Subcutaneous abdominal adipose tissue (tissue), 5 donors: Measurements from ENCODE around the gene GPR50.
A peak's percentile ranks its signal among the peaks of the same experiment; 100 is the strongest.

Experiments
- H3K27ac ChIP-seq: one replicate; pipeline ENCODE4 v1.7.0; 2013; ENCODE audit warnings: low read depth, mild to moderate bottlenecking, inconsistent platforms, low read length, moderate library complexity
- H3K27me3 ChIP-seq, 5 donors: one replicate each; pipeline ENCODE4 v1.7.0; 2013; ENCODE audit warnings: low read length in 5 of 5, inconsistent platforms in 1 of 5; ENCODE audit not compliant: control insufficient read depth in 5 of 5, insufficient read depth in 4 of 5
- H3K36me3 ChIP-seq, 5 donors: one replicate each; pipeline ENCODE4 v1.7.0; 2013; ENCODE audit warnings: low read length in 5 of 5; ENCODE audit not compliant: control insufficient read depth in 5 of 5, insufficient read depth in 5 of 5
- H3K4me1 ChIP-seq, 5 donors: one replicate each; pipeline ENCODE4 v1.7.0; 2013; ENCODE audit warnings: low read length in 5 of 5, mild to moderate bottlenecking in 3 of 5, moderate library complexity in 1 of 5; ENCODE audit not compliant: control insufficient read depth in 5 of 5, insufficient read depth in 5 of 5
- H3K4me3 ChIP-seq, 5 donors: one replicate each; pipeline ENCODE4 v1.7.0; 2013; ENCODE audit warnings: low read length in 5 of 5, low read depth in 1 of 5
- H3K9ac ChIP-seq, 5 donors: one replicate each; pipeline ENCODE4 v1.7.0; 2013; ENCODE audit warnings: low read length in 5 of 5, mild to moderate bottlenecking in 4 of 5, moderate library complexity in 3 of 5
- H3K9me3 ChIP-seq, 5 donors: one replicate each; pipeline ENCODE4 v1.7.0; 2013; ENCODE audit warnings: low read length in 5 of 5; ENCODE audit not compliant: control insufficient read depth in 5 of 5
- donor health status: healthy.
- donor health status: healthy.
- donor health status: healthy.
- donor health status: healthy.
- donor health status: healthy.

GPR50 gene

GRCh38 chrX:151174581-151175282 lies 1.7 kb upstream of the GPR50 start:
- Histone ChIP-seq H3K4me3 (peak overlapping the region in 1 of 5 donors; percentile 3), H3K36me3 (no peaks in the 10 kb centered on the region), H3K9me3 (peaks cover 0 to 14% (median 0%) of the 10 kb centered on the region in 5 donors), H3K27me3 (peaks cover 16 to 43% (median 21%) of the 10 kb centered on the region in 5 donors), H3K9ac (no peak overlapping the region), H3K4me1 (peaks cover 0 to 24% (median 4%) of the 10 kb centered on the region in 5 donors), H3K27ac (no peak overlapping the region)

- Histone ChIP-seq H3K4me1 (peaks cover 0 to 24% (median 4%) of the 10 kb centered on the region in 5 donors), H3K36me3 (no peaks in the 10 kb centered on the region), H3K27me3 (peaks cover 20 to 44% (median 26%) of the 10 kb centered on the region in 5 donors), H3K9ac (no peak overlapping the region), H3K9me3 (peaks cover 0 to 14% (median under 1%) of the 10 kb centered on the region in 5 donors), H3K27ac (no peak overlapping the region), H3K4me3 (peak overlapping the region in 1 of 5 donors; percentile 13)
Measured at GRCh38 chrX:151175283-151176062, 911 bp upstream of the GPR50 start.

- Histone ChIP-seq H3K27ac (no peak overlapping the region), H3K36me3 (no peaks in the 10 kb centered on the region), H3K4me1 (peaks cover 0 to 24% (median 4%) of the 10 kb centered on the region in 5 donors), H3K9ac (no peak overlapping the region), H3K4me3 (peak overlapping the region in 3 of 5 donors; percentile 2 to 41 (median 23)), H3K27me3 (peaks cover 28 to 50% (median 37%) of the 10 kb centered on the region in 5 donors), H3K9me3 (peaks cover 0 to 14% (median 2%) of the 10 kb centered on the region in 5 donors)
Measured at GRCh38 chrX:151177141-151178027, 1.0 kb downstream of the GPR50 start.

DNA sequence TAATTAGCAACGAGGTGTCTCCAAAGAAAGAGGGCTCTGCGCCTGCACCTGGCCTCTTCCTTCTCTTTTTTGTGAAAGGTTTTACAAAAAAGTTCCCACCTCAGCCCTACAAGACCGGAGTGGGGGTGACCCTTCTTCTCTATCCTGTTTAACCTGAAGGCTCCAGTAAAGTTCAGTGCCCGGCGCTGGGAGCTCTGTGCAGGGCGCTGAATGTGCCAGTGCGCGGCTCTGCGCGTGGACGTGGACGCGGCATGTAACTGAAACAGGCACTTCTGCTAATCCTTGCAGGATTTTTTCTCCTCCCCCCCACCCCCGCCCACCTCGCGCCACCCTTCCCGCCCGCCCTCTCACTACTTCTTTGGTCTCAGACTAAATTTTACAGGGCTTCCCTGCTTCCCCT lies 2.4 kb downstream of the GPR50 start:
- Histone ChIP-seq H3K9me3 (peaks cover 0 to 14% (median 2%) of the 10 kb centered on the region in 5 donors), H3K4me3 (no peak overlapping the region), H3K36me3 (no peaks in the 10 kb centered on the region), H3K9ac (no peak overlapping the region), H3K4me1 (peaks cover 0 to 24% (median 4%) of the 10 kb centered on the region in 5 donors), H3K27ac (no peak overlapping the region), H3K27me3 (peaks cover 34 to 57% (median 37%) of the 10 kb centered on the region in 5 donors)

DNA sequence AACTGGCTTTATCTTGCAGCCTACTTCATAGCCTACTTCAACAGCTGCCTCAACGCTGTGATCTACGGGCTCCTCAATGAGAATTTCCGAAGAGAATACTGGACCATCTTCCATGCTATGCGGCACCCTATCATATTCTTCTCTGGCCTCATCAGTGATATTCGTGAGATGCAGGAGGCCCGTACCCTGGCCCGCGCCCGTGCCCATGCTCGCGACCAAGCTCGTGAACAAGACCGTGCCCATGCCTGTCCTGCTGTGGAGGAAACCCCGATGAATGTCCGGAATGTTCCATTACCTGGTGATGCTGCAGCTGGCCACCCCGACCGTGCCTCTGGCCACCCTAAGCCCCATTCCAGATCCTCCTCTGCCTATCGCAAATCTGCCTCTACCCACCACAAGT lies 4.0 kb downstream of the GPR50 start:
- Histone ChIP-seq H3K27me3 (peaks cover 34 to 49% (median 40%) of the 10 kb centered on the region in 5 donors), H3K9me3 (peaks cover 0 to 14% (median 2%) of the 10 kb centered on the region in 5 donors), H3K4me3 (no peak overlapping the region), H3K4me1 (peaks cover 0 to 20% (median 3%) of the 10 kb centered on the region in 5 donors), H3K27ac (no peak overlapping the region), H3K9ac (no peak overlapping the region), H3K36me3 (no peaks in the 10 kb centered on the region)

DNA sequence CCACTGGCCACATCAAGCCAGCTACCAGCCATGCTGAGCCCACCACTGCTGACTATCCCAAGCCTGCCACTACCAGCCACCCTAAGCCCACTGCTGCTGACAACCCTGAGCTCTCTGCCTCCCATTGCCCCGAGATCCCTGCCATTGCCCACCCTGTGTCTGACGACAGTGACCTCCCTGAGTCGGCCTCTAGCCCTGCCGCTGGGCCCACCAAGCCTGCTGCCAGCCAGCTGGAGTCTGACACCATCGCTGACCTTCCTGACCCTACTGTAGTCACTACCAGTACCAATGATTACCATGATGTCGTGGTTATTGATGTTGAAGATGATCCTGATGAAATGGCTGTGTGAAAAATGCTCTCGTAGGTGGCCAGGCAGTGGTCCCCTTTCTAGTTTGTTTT lies 4.7 kb downstream of the GPR50 start:
- H3K36me3 ChIP-seq = no peaks in the 10 kb centered on the region
- peaks cover 0 to 18% (median 3%) of the 10 kb centered on the region in 5 donors for H3K4me1 ChIP-seq
- H3K27ac ChIP-seq = no peak overlapping the region
- H3K27me3 ChIP-seq = peaks cover 30 to 42% (median 34%) of the 10 kb centered on the region in 5 donors
- H3K9me3 ChIP-seq = peaks cover 0 to 8% (median 2%) of the 10 kb centered on the region in 5 donors
- no peak overlapping the region for H3K4me3 ChIP-seq
- no peak overlapping the region for H3K9ac ChIP-seq

GRCh38 chrX:151183233-151183753 lies 6.9 kb downstream of the GPR50 start:
- Histone ChIP-seq H3K27me3 (peaks cover 26 to 36% (median 26%) of the 10 kb centered on the region in 5 donors), H3K36me3 (no peaks in the 10 kb centered on the region), H3K9me3 (peaks cover 0 to 4% (median 0%) of the 10 kb centered on the region in 5 donors), H3K4me1 (peaks cover 0 to 5% (median 0%) of the 10 kb centered on the region in 5 donors), H3K4me3 (no peak overlapping the region), H3K27ac (no peak overlapping the region), H3K9ac (no peak overlapping the region)

DNA sequence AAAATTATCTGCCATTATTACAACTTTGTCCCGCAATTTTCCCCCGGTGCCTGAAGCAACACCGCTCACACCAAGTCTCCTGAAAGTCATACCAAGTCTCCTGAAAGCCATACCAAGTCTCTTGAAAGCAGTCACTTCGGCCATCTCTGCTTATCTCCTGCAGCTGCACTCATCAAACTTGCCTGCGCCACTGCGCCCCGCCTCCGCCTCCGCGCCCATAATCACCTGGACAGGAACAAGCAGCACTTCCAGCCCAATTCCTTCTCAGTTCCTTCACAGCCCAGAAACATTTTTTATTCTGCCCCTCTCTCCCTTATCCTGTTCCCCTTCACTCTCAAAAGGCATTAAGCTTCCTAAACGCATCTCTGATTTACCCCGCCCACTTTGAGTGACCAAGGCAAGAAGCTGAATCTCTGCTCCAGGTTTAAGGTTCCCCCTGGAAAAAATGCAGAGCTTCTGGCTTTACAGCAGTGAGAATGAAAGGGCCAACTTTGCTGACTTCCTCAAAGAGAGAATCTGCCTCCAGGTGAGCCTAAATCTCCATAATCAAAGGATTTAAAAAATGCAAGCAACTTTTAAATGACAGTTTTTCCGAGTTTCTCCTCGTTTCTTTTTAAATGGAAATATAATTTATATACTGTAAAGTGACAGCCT lies 7.7 kb downstream of the GPR50 start:
- H3K27me3 ChIP-seq = peaks cover 26 to 32% (median 29%) of the 10 kb centered on the region in 5 donors
- peaks cover 0 to 4% (median 0%) of the 10 kb centered on the region in 5 donors for H3K9me3 ChIP-seq
- no peak overlapping the region for H3K4me3 ChIP-seq
- H3K27ac ChIP-seq = no peak overlapping the region
- no peak overlapping the region for H3K9ac ChIP-seq
- no peaks in the 10 kb centered on the region for H3K36me3 ChIP-seq
- no peaks in the 10 kb centered on the region for H3K4me1 ChIP-seq

GRCh38 chrX:151184705-151185104 lies 8.3 kb downstream of the GPR50 start:
- Histone ChIP-seq H3K4me1 (no peaks in the 10 kb centered on the region), H3K36me3 (no peaks in the 10 kb centered on the region), H3K27me3 (peaks cover 22 to 28% (median 25%) of the 10 kb centered on the region in 5 donors), H3K9me3 (peaks cover 0 to 4% (median 0%) of the 10 kb centered on the region in 5 donors), H3K4me3 (no peak overlapping the region), H3K27ac (no peak overlapping the region), H3K9ac (no peak overlapping the region)
